Stomach (tissue), 9 donors: ENCODE results near the gene FCGR3A. TPM values are rescaled to one million over a fixed set of nuclear protein-coding genes. Genes with fewer than 3 reads are reported as not detected.
"Not testable (repeated sequence)": the region's sequence is repeated elsewhere in the genome, so short reads cannot be mapped to it uniquely, and the experiment has no call there.

Experiments
- DNase-seq, 2 donors: peaks; one replicate each; pipeline versions ENCODE4 v3.0.0 to v3.0.0-alpha.2; 2013 to 2019
- H3K27ac ChIP-seq, 5 donors: fragments of 200-600 bp in 4 of 5; sonication (generic) in 4 of 5; one replicate each; pipeline ENCODE4 v1.5.1; 2013 to 2019; ENCODE audit warnings: mild to moderate bottlenecking in 1 of 5, moderate library complexity in 1 of 5
- H3K27me3 ChIP-seq, 3 donors: fragments of 200-600 bp; sonication (generic); one replicate each; pipeline ENCODE4 v1.5.1; 2017 to 2019; ENCODE audit warnings: mixed run types in 1 of 3
- H3K36me3 ChIP-seq, 4 donors: fragments of 200-600 bp; sonication (generic); 1 replicate in 3 of 4; 2 replicates in 1 of 4; pipeline ENCODE4 v1.5.1; 2016 to 2019
- H3K4me1 ChIP-seq, 4 donors: fragments of 200-600 bp; sonication (generic); one replicate each; pipeline ENCODE4 v1.5.1; 2016 to 2019
- H3K4me3 ChIP-seq, 4 donors: fragments of 200-600 bp; sonication (generic) in 3 of 4; one replicate each; pipeline ENCODE4 v1.5.1; 2016 to 2019; ENCODE audit warnings: mild to moderate bottlenecking in 1 of 4
- H3K9me3 ChIP-seq, 4 donors: fragments of 200-600 bp; sonication (generic); one replicate each; pipeline ENCODE4 v1.5.1; 2016 to 2019
- whole genome bisulfite sequencing, 5 donors: extraction: QIAGEN DNeasy Blood & Tissue Kit in 3 of 5; methylation state at CpG; one replicate each; pipeline versions ENCODE4 v1.1.5 to v1.1.7; 2013 to 2018; 5-methylcytosine and 5-hydroxymethylcytosine counted together
- intact Hi-C: fragments of 100-400 bp; cut with DNase I; formaldehyde crosslinking; loops from one replicate; pipeline ENCODE4 v1.15.1; 2023; ENCODE audit warnings: low total_unique reads
- polyA plus RNA-seq, 3 donors: library from polyadenylated mRNA; stranded (reverse); fragments of 200-250 nt; gene quantifications; one replicate each; pipeline ENCODE4 v1.2.3, GENCODE V29; 2013
- total RNA-seq, 5 donors: library from RNA; depleted of rRNA; stranded (reverse); fragments of >200 nt; gene quantifications; one replicate each; pipeline versions ENCODE4 v1.1.0 to v1.2.3, GENCODE V29; 2014 to 2016
- donor health status: healthy with polysubstance abuse.
- donor health status: Bipolar disorder and iron deficiency.
- donor health status: healthy.

The FCGR3A gene
- total and polyA plus RNA-seq, 8 donors, result 2.2 to 18.0 (median 6.7) TPM; not detected in 1

DNA sequence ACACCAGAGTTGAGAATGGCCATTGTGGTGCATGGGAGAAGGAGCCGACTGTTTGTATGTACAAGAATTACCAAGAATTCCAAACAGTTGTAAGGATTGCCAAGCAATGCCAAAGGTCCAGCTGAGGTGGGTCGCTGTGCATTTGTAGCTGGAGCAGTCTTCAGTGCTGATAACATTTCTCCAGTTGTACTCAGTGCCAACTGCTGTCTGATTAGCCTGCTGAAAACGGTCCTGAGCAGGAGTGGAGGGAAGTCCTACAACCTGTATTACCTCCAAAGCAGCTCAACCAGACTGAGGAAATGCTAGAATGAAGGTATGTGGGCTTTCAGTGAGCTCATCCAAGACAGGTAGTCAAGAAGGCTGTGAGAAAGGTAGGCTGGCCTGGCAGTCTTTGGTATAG is 6.5 kb upstream of the FCGR3A start:
- DNase-seq, H3K4me1 ChIP-seq, H3K36me3 ChIP-seq, H3K27ac ChIP-seq, H3K9me3 ChIP-seq, H3K4me3 ChIP-seq, H3K27me3 ChIP-seq, intact Hi-C loops: not testable (repeated sequence)
- 35 to 55% (median 46%) methylated on average over 3 of the region's 3 CpGs for WGBS, 5 donors

DNA sequence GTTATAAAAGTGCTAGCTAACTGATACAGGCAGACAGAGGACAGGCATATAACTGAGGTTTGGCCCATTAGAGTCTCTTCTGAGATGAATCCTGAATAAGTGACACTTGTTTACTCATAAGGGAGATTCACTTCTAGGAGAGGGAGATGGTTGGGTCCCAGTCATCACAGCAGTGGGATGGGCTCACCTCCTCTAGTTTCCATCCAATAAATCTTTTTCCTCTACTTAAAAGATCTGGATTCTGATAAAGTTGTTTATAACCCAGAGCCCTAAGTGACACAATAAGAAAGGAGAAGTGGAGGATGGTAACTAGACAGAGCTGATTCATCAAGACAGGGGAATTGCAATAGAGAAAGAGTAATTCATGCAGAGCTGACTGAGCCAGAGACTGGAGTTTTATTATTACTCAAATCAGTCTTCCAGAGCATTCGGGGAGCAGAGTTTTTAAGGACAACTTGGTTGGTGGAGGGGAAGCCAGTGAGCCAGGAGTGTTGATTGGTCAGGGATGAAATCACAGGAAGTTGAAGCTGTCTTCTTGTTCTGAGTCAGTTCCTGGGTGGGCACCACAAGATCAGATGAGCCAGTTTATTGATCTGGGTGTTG is 5.3 kb upstream of the FCGR3A start:
- H3K9me3 ChIP-seq, H3K27me3 ChIP-seq, H3K36me3 ChIP-seq, DNase-seq, H3K4me3 ChIP-seq, H3K4me1 ChIP-seq, intact Hi-C loops: not testable (repeated sequence)
- peak overlapping the region in 2 of 5 donors; percentile 70 to 74 for H3K27ac ChIP-seq
- 29 to 83% (median 61%) methylated on average over 1 of the region's 1 CpG for WGBS, 5 donors

DNA sequence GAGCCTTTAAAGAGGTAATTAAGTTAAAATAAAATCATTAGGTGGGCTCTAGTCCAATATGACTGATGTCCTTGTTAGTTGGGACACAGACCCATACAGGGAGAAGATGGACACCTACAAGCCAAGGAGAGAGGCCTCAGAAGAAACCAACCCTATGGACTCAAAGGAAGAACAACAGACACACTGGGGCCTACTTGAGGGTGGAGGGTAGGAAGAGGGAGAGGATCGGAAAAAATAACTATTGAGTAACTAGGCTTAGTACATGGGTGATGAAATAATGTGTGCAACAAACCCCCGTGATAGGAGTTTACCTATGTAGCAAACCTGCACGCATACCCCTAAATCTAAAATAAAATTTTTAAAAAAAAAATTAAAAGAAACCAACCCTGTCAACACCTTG is 4.7 kb upstream of the FCGR3A start:
- H3K27ac ChIP-seq, result peak overlapping the region in 2 of 5 donors; percentile 70 to 74
- intact Hi-C loops, H3K4me3 ChIP-seq, H3K4me1 ChIP-seq, H3K9me3 ChIP-seq, H3K36me3 ChIP-seq, H3K27me3 ChIP-seq, DNase-seq: not testable (repeated sequence)
- 87 to 95% (median 90%) methylated on average over 2 to 3 of the region's 3 CpGs for WGBS, 5 donors

- H3K27ac ChIP-seq, H3K4me3 ChIP-seq, H3K9me3 ChIP-seq, H3K36me3 ChIP-seq, intact Hi-C loops, H3K4me1 ChIP-seq, DNase-seq, H3K27me3 ChIP-seq: not testable (repeated sequence)
- WGBS, 5 donors, result 77 to 90% (median 86%) methylated on average over 1 to 2 of the region's 2 CpGs
Observed at GRCh38 chr1:161553631-161554030, 4.0 kb upstream of the FCGR3A start.

- WGBS, 5 donors, result 85 to 88% (median 86%) methylated on average over 5 of the region's 5 CpGs
- H3K4me3 ChIP-seq, H3K27ac ChIP-seq, H3K36me3 ChIP-seq, H3K4me1 ChIP-seq, H3K27me3 ChIP-seq, DNase-seq, H3K9me3 ChIP-seq, intact Hi-C loops: not testable (repeated sequence)
Observed at GRCh38 chr1:161550942-161551341, 1.3 kb upstream of the FCGR3A start.

GRCh38 chr1:161548749-161549406 is 740 bp downstream of the FCGR3A start:
- intact Hi-C loops, H3K36me3 ChIP-seq, H3K27me3 ChIP-seq, H3K4me3 ChIP-seq, H3K9me3 ChIP-seq, H3K4me1 ChIP-seq, H3K27ac ChIP-seq, DNase-seq: not testable (repeated sequence)
- 67 to 92% (median 78%) methylated on average over 1 of the region's 2 CpGs for WGBS, 5 donors

- 87 to 100% (median 92%) methylated on average over 5 to 8 of the region's 8 CpGs for WGBS, 5 donors
- H3K36me3 ChIP-seq, H3K9me3 ChIP-seq, H3K27ac ChIP-seq, H3K4me3 ChIP-seq, H3K27me3 ChIP-seq, intact Hi-C loops, H3K4me1 ChIP-seq, DNase-seq: not testable (repeated sequence)
Observed at GRCh38 chr1:161547995-161548741, 1.4 kb downstream of the FCGR3A start.

GRCh38 chr1:161545005-161545731 is 4.5 kb downstream of the FCGR3A start:
- DNase-seq, H3K4me3 ChIP-seq: not testable (repeated sequence)
- WGBS, 5 donors, result 65 to 73% (median 68%) methylated on average over 10 of the region's 11 CpGs

GRCh38 chr1:161543125-161543524 is 6.5 kb downstream of the FCGR3A start:
- H3K27ac ChIP-seq, H3K4me3 ChIP-seq, H3K27me3 ChIP-seq, H3K36me3 ChIP-seq, DNase-seq, intact Hi-C loops, H3K9me3 ChIP-seq: not testable (repeated sequence)
- 75 to 86% (median 80%) methylated on average over 1 of the region's 1 CpG for WGBS, 5 donors
- H3K4me1 ChIP-seq, result peaks cover 0 to 16% (median 7%) of the 10 kb centered on the region in 4 donors

More at GRCh38 chr1:161545005-161545731, 4.5 kb downstream of the FCGR3A start:
- H3K27ac ChIP-seq, result peak overlapping the region in 1 of 5 donors; percentile 8
- H3K9me3 ChIP-seq, intact Hi-C loops, H3K27me3 ChIP-seq, H3K4me1 ChIP-seq, H3K36me3 ChIP-seq: not testable (repeated sequence)

DNA sequence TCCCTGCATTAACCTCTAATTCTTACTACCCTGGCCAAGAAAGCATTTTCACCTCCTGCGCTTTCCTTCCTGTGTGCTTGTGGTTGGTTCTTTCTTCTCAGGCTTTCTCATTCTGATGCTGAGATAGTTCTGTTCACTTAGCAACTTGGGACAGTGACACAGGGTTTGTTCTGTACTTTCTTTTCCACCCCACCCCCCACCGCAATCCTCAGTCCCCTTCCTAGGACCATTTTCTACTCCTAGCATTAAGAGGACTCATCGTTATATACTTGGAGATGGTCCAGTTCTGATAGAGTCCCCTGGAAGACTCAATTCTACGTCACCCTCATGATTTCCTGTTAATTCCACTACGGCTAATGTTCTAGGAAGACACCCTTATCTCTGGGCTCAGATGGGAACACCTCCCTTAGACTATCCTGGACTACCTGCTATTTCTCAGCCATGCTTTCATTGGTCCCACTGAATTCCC is 7.5 kb downstream of the FCGR3A start:
- H3K27ac ChIP-seq, H3K9me3 ChIP-seq, H3K4me3 ChIP-seq, H3K27me3 ChIP-seq, H3K36me3 ChIP-seq, intact Hi-C loops: not testable (repeated sequence)
- 71 to 79% (median 73%) methylated on average over 5 of the region's 5 CpGs for WGBS, 5 donors
- H3K4me1 ChIP-seq, result peaks cover 0 to 16% (median 7%) of the 10 kb centered on the region in 4 donors
- peak in 1 of 2 donors; percentile 25 for DNase-seq

DNA sequence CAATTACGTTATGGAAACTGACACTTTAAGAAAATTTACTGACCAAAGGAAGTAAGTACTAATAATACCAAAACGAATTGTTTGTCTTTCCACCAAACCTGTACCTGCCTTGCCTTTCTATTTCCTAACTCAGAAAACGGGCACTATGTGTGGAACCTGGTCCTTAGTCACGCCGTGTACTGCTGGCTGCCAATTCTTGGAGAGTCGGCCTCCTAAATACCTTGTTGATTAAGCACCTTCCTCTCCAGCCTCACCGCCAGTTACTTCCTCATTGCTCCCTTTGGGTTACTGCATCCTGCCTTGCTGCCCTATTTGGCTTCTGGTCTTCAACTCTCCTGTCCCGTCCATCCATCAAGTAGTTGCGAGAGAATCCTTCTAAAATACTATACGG is 9.1 kb downstream of the FCGR3A start:
- H3K27me3 ChIP-seq, H3K9me3 ChIP-seq, intact Hi-C loops, H3K36me3 ChIP-seq, DNase-seq: not testable (repeated sequence)
- WGBS, 5 donors, result 34 to 53% (median 47%) methylated on average over 10 of the region's 10 CpGs
- H3K27ac ChIP-seq, result peak overlapping the region; percentile 38 to 77 (median 61)
- H3K4me3 ChIP-seq, result peak overlapping the region; percentile 37 to 49 (median 47)
- H3K4me1 ChIP-seq, result peaks cover 0 to 16% (median 7%) of the 10 kb centered on the region in 4 donors
